ENCODE results near the gene NOTUM.

GRCh38 chr17:81908793-81909192, 52.2 kb downstream of the NOTUM start:
- no peak for TF ChIP-seq HDGF (IDR thresholded peaks at IDR 0.05; ENCODE audit: borderline replicate concordance)
- TF ChIP-seq FOXA1 (IDR thresholded peaks at IDR 0.05): no peak
- no peak for TF ChIP-seq ELF4 (IDR thresholded peaks at IDR 0.05)
- no peak for TF ChIP-seq TARDBP (IDR thresholded peaks at IDR 0.05)
- no peak for TF ChIP-seq SP1 (IDR thresholded peaks at IDR 0.05)
- no peak for TF ChIP-seq BHLHE40 (IDR thresholded peaks at IDR 0.05; ENCODE audit: borderline replicate concordance)
- no peak for TF ChIP-seq PKNOX1 (IDR thresholded peaks at IDR 0.05)
- TF ChIP-seq FOXK2 (IDR thresholded peaks at IDR 0.05): no peak
